WTC11 (cell line): Measurements from ENCODE around the gene MEX3C.
A peak's percentile ranks its signal among the peaks of the same experiment; 100 is the strongest.

Source experiments
- CBFB ChIP-seq: sonication (generic); formaldehyde crosslinking; IDR thresholded peaks from 2 replicates; pipeline ENCODE4 v1.8.1; 2022; ENCODE audit warnings: mild to moderate bottlenecking, low read depth, missing genetic modification reagents
- FOXP1 ChIP-seq: sonication (generic); formaldehyde crosslinking; IDR thresholded peaks from 2 replicates; pipeline ENCODE4 v1.8.0; 2022; ENCODE audit warnings: missing genetic modification reagents, mild to moderate bottlenecking, moderate library complexity, borderline replicate concordance
- MYBL2 ChIP-seq: sonication (generic); formaldehyde crosslinking; IDR thresholded peaks from 2 replicates; pipeline ENCODE4 v1.8.1; 2023; ENCODE audit warnings: mild to moderate bottlenecking, moderate library complexity, missing genetic modification reagents
- ZNF396 ChIP-seq: fragments of 250-450 bp; sonication (Bioruptor Pico); IDR thresholded peaks from 2 replicates; pipeline ENCODE4 v1.8.0; 2021; ENCODE audit warnings: mild to moderate bottlenecking, moderate library complexity, borderline replicate concordance
- ZNF423 ChIP-seq: fragments of 250-450 bp; sonication (Bioruptor Pico); IDR thresholded peaks from 2 replicates; pipeline ENCODE4 v2.1.2; 2022; ENCODE audit warnings: mild to moderate bottlenecking, moderate library complexity
- TF ChIP-seq, protein P1 (sequence below): fragments of 200-600 bp; IDR thresholded peaks from 2 replicates; pipeline ENCODE4 v1.8.0; 2022; ENCODE audit warnings: antibody characterized with exemption
- TF ChIP-seq, protein P2 (sequence below): sonication (generic); formaldehyde crosslinking; IDR thresholded peaks from 2 replicates; pipeline ENCODE4 v1.8.1; 2023; ENCODE audit warnings: mild to moderate bottlenecking, missing genetic modification reagents, moderate library complexity
- TF ChIP-seq, protein P3 (sequence below): sonication (generic); formaldehyde crosslinking; IDR thresholded peaks from 2 replicates; pipeline ENCODE4 v1.8.1; 2022; ENCODE audit warnings: mild to moderate bottlenecking, missing genetic modification reagents, moderate library complexity, borderline replicate concordance
- TF ChIP-seq, protein P4 (sequence below): sonication (generic); formaldehyde crosslinking; IDR thresholded peaks from 2 replicates; pipeline ENCODE4 v1.8.0; 2023; ENCODE audit warnings: missing genetic modification reagents, mild to moderate bottlenecking, borderline replicate concordance
- TF ChIP-seq, protein P5 (sequence below): sonication (generic); formaldehyde crosslinking; IDR thresholded peaks from 2 replicates; pipeline ENCODE4 v1.8.1; 2022; ENCODE audit warnings: mild to moderate bottlenecking, moderate library complexity, missing genetic modification reagents

DNA sequence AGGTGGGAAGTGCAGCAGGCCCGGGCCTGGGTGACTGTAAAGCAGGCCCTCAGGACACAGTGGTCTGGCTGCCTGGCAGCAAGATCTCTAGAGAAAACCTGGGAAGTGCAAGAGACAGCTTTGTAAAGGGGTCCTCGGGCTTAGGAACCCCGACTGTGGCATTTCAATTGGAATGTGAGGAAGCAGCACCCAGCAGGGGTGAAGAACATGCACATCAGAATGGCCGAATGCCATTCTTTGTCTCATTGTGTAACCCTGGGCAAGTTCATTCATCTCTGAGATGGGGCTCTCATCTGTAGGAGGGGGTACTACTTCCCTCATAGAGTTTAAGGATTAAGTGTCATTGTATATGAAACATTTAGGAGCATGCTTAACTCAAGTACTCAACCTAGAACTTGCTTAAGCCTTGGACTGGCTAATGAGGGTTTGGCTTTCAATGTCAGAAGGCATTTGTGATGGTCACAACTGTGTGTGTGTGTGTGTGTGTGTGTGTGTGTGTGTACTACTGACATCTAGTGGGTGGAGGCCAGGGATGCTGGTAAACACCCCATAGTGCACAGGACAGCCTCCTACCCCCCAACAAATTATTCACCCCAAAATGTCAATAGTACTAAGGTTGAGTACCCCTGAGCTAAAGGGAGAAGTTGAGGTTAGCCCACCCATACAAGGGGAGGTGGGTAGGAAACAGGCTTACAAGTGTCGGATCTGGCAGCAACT is 29.3 kb downstream of the MEX3C start:
- TF ChIP-seq, protein P1, sequence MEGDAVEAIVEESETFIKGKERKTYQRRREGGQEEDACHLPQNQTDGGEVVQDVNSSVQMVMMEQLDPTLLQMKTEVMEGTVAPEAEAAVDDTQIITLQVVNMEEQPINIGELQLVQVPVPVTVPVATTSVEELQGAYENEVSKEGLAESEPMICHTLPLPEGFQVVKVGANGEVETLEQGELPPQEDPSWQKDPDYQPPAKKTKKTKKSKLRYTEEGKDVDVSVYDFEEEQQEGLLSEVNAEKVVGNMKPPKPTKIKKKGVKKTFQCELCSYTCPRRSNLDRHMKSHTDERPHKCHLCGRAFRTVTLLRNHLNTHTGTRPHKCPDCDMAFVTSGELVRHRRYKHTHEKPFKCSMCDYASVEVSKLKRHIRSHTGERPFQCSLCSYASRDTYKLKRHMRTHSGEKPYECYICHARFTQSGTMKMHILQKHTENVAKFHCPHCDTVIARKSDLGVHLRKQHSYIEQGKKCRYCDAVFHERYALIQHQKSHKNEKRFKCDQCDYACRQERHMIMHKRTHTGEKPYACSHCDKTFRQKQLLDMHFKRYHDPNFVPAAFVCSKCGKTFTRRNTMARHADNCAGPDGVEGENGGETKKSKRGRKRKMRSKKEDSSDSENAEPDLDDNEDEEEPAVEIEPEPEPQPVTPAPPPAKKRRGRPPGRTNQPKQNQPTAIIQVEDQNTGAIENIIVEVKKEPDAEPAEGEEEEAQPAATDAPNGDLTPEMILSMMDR = no peak
- peak; percentile 44 for TF ChIP-seq ZNF423 (CRISPR knock-in tag)
- TF ChIP-seq, protein P2, sequence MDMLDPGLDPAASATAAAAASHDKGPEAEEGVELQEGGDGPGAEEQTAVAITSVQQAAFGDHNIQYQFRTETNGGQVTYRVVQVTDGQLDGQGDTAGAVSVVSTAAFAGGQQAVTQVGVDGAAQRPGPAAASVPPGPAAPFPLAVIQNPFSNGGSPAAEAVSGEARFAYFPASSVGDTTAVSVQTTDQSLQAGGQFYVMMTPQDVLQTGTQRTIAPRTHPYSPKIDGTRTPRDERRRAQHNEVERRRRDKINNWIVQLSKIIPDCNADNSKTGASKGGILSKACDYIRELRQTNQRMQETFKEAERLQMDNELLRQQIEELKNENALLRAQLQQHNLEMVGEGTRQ (CRISPR knock-in tag) = no peak
- TF ChIP-seq, protein P3, sequence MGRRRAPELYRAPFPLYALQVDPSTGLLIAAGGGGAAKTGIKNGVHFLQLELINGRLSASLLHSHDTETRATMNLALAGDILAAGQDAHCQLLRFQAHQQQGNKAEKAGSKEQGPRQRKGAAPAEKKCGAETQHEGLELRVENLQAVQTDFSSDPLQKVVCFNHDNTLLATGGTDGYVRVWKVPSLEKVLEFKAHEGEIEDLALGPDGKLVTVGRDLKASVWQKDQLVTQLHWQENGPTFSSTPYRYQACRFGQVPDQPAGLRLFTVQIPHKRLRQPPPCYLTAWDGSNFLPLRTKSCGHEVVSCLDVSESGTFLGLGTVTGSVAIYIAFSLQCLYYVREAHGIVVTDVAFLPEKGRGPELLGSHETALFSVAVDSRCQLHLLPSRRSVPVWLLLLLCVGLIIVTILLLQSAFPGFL (CRISPR knock-in tag) = no peak
- no peak for TF ChIP-seq CBFB (CRISPR knock-in tag)
- TF ChIP-seq, protein P4, sequence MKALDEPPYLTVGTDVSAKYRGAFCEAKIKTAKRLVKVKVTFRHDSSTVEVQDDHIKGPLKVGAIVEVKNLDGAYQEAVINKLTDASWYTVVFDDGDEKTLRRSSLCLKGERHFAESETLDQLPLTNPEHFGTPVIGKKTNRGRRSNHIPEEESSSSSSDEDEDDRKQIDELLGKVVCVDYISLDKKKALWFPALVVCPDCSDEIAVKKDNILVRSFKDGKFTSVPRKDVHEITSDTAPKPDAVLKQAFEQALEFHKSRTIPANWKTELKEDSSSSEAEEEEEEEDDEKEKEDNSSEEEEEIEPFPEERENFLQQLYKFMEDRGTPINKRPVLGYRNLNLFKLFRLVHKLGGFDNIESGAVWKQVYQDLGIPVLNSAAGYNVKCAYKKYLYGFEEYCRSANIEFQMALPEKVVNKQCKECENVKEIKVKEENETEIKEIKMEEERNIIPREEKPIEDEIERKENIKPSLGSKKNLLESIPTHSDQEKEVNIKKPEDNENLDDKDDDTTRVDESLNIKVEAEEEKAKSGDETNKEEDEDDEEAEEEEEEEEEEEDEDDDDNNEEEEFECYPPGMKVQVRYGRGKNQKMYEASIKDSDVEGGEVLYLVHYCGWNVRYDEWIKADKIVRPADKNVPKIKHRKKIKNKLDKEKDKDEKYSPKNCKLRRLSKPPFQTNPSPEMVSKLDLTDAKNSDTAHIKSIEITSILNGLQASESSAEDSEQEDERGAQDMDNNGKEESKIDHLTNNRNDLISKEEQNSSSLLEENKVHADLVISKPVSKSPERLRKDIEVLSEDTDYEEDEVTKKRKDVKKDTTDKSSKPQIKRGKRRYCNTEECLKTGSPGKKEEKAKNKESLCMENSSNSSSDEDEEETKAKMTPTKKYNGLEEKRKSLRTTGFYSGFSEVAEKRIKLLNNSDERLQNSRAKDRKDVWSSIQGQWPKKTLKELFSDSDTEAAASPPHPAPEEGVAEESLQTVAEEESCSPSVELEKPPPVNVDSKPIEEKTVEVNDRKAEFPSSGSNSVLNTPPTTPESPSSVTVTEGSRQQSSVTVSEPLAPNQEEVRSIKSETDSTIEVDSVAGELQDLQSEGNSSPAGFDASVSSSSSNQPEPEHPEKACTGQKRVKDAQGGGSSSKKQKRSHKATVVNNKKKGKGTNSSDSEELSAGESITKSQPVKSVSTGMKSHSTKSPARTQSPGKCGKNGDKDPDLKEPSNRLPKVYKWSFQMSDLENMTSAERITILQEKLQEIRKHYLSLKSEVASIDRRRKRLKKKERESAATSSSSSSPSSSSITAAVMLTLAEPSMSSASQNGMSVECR (CRISPR knock-in tag) = no peak
- no peak for TF ChIP-seq FOXP1 (CRISPR knock-in tag)
- no peak for TF ChIP-seq ZNF396 (CRISPR knock-in tag)
- TF ChIP-seq MYBL2 (CRISPR knock-in tag) = no peak
- TF ChIP-seq, protein P5, sequence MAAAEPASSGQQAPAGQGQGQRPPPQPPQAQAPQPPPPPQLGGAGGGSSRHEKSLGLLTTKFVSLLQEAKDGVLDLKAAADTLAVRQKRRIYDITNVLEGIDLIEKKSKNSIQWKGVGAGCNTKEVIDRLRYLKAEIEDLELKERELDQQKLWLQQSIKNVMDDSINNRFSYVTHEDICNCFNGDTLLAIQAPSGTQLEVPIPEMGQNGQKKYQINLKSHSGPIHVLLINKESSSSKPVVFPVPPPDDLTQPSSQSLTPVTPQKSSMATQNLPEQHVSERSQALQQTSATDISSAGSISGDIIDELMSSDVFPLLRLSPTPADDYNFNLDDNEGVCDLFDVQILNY (CRISPR knock-in tag) = no peak
